ENCODE data around the gene SLC35G1.

SLC35G1 gene

DNA sequence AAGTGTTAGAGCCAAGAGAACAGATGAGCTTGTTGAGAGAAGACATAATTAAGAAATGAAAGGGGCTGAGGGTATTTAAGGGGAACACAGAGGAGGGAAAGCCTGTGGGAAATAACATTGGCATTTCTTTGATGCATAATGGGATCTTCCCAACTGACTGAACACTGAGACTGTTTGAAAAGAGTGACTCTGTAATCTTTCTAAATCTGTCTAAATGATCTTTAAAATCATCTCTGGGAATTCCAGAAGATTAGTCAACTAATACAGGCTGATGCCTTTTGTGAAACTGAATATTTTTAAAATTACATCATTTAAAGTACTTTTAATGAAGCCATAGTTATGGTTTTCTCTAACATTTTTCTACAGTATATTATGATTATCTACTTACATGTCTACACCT lies 17.4 kb upstream of the SLC35G1 start:
- DNase-seq (ENCODE audit: low read depth) = no peak

DNA sequence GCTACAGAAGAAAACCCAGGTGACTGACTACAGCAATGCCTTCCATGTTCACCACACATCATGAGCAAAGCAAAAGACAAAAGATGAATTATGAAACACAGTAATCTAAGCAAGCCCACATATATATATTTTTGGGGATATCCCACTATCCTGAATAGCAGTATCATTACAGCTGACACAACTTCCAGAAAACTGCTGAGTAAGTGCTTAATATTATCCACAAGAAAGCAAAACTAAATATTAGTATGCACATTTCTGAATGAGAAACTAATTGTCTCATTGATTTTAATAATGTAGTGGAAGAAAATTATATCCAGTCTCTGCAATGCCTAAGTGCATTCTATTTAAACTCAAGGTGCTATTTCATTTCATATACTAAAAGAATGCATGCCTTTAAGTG lies 14.5 kb upstream of the SLC35G1 start:
- DNase-seq (ENCODE audit: low read depth) = no peak

DNA sequence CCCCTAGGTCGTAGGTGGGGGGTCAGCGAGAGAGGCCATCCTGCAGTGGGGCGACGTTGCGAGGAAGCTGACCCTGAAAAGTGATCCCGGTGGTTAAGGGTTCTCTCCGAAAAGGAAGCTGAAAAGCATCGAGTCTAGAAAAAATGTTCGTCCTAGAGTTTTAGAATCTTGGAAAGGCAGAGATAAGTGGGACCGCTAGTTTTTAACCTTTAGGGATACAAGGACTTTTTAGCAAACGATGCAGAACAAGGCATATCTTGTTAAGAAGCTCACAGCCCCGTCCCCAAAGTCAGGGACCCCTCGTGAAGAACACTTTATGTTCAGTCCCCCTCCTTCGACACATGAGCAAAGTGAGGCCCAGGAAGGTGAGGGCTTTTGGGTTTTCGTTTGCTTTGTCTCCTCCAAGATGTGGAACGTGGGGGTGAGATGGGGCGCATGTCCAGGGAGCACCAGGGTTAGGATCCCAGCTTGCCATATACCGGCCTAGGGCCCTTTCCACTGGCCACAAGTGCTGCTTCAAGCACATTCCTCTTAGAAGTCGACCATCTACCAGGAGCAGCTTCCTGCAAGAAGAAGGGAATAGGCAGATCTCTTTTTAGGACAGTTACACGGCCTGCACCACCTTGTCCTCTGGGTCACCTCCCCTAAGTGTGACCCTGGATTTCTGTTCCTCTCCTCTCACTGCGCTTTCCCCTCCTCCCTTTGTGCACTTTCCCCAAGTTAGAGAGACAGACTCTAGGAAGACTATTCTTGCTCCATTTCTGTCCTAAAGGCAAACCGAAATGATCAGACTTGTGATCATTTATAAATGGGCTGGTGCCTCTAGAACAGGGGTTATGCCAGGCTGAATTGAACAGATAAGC lies 969 bp downstream of the SLC35G1 start:
- no peak for DNase-seq (ENCODE audit: low read depth)

- no peak for DNase-seq (ENCODE audit: low read depth)
Observed at GRCh38 chr10:93897070-93897780, 3.4 kb downstream of the SLC35G1 start.

DNA sequence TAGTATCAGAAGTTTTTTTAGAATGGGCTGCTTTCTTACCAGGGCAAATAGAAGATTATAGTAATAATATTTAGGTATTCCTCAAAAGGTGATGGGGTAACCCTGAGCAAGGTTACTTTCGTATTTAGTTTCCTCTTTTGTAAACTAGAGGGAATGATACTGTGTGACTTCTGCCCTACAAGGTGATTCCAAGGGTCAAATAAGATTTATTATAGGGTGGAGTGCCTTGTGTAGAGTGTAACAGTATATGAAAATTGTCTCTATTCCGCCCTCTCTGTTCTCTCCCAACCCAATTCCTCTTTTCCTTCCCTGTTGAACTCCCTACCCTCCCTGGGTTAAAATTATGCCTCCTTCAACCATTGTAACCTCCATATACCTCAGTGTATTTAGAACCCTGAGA lies 5.3 kb downstream of the SLC35G1 start:
- no peak for DNase-seq (ENCODE audit: low read depth)

DNA sequence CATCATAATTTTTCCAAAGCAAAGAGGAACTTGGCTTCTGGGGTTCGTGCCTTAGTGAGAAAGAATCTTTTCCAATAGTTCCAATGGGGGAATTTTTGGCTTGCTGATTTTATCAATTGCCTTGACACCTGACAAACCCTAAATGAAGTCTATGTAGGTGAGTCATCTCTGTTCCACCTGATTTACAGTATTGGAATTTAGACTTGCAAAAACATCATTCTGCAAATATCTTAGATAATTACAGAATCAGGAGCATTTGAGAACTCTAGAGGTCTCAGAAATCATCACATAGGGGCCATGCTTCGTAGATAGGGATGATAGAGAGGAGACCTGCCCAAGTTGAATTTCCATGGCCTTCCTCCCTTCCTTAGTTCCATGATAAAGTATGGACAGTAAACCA lies 9.3 kb downstream of the SLC35G1 start:
- DNase-seq (ENCODE audit: low read depth) = no peak

DNA sequence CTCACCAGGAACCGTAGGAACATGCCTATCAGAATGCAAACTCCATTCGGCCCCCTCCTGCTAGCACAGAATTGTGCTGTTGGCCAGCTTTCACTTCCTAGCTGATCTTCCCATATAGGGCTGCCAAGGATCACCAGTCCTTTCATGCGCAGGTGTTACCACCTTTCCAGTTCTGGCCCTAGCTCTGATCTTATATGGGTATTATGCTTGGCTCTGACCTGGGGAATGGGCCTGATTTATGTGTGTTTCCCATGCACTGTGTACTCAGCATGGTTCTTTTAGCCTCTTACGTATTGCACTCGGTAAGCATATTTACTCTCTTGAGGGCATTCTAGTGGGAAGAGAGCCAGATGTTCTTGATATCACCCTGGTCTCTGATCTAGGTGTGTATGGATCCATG lies 11.1 kb downstream of the SLC35G1 start:
- no peak for DNase-seq (ENCODE audit: low read depth)

- no peak for DNase-seq (ENCODE audit: low read depth)
Observed at GRCh38 chr10:93907059-93907458, 13.3 kb downstream of the SLC35G1 start.

- DNase-seq (ENCODE audit: low read depth) = no peak
Observed at GRCh38 chr10:93911866-93912265, 18.1 kb downstream of the SLC35G1 start.

DNA sequence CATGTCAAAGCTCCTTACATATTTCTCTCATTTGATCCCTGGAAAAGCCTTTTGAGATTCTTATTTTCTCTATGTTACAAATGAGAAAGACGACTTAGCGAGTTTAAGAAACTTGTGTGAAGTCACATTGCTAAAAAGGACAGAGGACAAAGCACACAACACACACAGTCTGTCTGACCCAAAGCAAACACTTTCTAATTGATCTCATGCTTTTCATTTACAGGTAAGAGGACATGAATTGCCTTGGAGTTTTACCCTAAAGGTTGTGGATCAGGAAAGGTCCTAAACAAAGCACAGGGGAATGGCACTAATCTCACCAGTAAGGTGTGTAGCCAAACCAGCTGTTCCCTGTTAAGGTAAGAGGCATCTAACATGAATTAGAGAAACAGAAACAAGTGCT lies 18.7 kb downstream of the SLC35G1 start:
- no peak for DNase-seq (ENCODE audit: low read depth)

GRCh38 chr10:93913706-93914105 lies 19.9 kb downstream of the SLC35G1 start:
- DNase-seq (ENCODE audit: low read depth) = no peak

DNA sequence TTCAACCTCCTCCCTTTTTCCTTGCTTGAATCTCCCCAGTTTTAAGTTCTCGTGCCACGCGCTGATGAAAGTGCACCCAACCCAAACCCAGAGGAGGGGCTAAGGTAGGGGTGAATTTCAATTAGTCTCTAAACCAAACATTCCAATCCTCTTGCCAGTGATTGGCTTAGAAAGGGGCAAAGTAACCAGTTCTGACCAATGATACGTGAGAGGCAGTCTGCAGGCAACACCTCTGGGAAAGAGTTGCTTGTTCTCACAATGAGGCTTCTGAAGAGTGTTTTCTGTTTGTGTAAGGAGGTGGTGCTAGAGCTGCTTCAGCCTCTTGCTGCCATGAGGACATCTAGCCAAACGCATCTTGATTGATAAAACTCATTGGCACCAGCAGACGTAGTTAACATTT lies 21.8 kb downstream of the SLC35G1 start:
- no peak for DNase-seq (ENCODE audit: low read depth)

- DNase-seq (ENCODE audit: low read depth) = no peak
Observed at GRCh38 chr10:93916257-93917063, 22.7 kb downstream of the SLC35G1 start.

- no peak for DNase-seq (ENCODE audit: low read depth)
Observed at GRCh38 chr10:93917064-93917391, 23.2 kb downstream of the SLC35G1 start.

GRCh38 chr10:93917821-93918220 lies 24.0 kb downstream of the SLC35G1 start:
- DNase-seq (ENCODE audit: low read depth) = no peak

DNA sequence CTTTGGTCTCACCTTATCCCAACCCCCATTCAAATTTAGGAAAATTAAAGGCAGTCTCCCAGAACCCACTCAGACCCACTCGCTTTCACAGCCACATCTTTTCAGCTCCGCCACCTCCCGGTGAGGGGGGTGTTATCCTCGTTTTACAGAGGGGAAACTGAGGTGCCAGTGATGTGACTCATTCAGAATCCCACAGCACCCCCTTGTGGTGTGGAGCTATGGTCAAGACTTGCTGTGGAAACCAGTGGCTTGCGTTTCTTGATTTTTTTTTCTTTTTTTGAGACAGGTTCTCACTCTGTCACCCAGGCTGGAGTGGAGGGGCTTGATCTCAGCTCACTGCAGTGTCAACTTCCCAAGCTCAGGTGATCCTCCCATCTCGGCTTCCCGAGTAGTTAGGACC lies 27.6 kb downstream of the SLC35G1 start:
- peak; percentile 6 for DNase-seq (ENCODE audit: low read depth)

DNA sequence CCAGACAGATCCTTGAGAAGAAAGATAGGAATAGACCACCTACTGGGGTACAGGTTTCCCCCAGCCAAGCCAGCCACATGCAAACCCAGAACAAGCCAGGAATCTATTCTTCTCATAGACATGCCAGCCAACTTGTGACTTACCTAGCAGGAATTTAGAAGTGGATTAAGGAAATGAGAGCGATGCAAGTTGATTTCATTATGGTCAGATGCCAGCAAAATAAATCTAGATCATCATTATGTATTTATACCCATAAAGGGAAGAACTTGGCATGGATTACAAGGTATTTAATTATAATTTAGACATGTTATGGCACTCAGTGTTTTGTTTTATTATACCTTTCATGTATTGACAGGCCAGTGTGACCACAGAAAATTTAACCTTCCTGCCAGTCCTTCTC lies 32.8 kb downstream of the SLC35G1 start:
- no peak for DNase-seq (ENCODE audit: low read depth)

DNA sequence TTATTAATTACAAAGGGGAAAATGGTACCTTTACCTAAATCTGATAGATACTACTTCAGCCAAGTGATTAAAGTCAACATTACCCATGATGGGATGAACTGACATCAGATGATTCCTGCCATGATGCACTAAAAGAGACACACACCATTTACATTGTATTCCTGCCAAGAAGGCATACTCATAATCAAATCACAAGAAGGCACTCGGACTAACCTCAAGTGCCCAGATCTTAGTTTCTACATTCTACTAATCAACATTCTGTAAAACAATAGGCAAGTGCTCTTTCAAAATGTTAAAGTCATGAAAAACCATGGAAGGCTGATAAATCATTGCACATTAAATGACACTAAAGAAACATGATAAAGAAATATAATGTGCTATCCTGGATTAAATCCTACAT lies 44.4 kb downstream of the SLC35G1 start:
- no peak for DNase-seq (ENCODE audit: low read depth)

DNA sequence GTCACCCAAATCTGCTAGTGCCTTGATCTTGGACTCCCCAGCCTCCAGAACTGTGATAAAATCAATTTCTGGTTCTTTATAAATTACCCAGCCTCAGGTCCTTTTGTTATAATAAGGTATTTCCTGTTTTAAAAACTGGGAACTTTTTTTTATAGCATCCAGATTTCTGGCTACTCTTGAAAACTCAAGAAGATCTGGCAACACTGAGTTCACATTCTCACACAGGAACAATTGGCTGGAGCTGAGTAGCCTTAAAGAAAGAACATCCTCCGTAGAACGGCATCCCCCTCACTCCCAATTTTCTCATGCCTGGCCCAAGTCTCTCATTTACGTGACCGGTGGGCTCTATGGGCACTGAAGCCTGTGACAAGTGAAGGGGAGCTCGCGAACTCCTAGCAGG lies 47.1 kb downstream of the SLC35G1 start:
- no peak for DNase-seq (ENCODE audit: low read depth)

- no peak for DNase-seq (ENCODE audit: low read depth)
Observed at GRCh38 chr10:93941606-93942005, 47.8 kb downstream of the SLC35G1 start.

- DNase-seq (ENCODE audit: low read depth) = no peak
Observed at GRCh38 chr10:93945819-93946218, 52.0 kb downstream of the SLC35G1 start.

DNA sequence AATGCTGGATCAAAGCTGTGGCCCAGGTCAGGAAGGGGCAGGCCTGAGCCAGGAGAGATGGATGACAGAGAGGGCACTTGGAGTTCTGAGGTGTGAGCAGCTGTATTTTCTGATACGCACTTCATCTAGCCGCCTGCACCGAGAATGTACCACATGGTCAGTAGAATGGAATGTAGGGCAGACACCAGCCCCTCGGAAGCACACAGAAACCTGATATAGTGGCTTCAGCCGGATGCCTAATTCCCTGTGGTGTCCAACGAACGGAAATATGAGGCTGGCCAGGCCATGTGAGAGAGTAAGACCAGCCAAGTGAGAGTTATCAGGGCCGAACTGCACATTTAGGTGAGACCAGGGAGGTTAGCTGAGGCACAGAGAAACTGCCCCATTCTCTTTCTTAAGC lies 53.3 kb downstream of the SLC35G1 start:
- DNase-seq (ENCODE audit: low read depth) = no peak

GRCh38 chr10:93947524-93947923 lies 53.7 kb downstream of the SLC35G1 start:
- no peak for DNase-seq (ENCODE audit: low read depth)

Measured in T follicular helper cell (primary cell).